Ascending aorta (tissue), 2 donors: ENCODE results near the gene SHISA7. TPM values are rescaled to one million over a fixed set of nuclear protein-coding genes. Genes with fewer than 3 reads are reported as not detected.

Experiments used
- DNase-seq, 2 donors: peaks; one replicate each; pipeline ENCODE4 v3.0.0-alpha.2; 2019; ENCODE audit warnings: low spot score in 2 of 2
- H3K27ac ChIP-seq, 2 donors: fragments of 200-600 bp; sonication (generic); one replicate each; pipeline ENCODE4 v1.5.1; 2016 to 2017; ENCODE audit warnings: mild to moderate bottlenecking in 1 of 2
- H3K27me3 ChIP-seq: fragments of 200-600 bp; sonication (generic); one replicate; pipeline ENCODE4 v1.5.1; 2017
- H3K36me3 ChIP-seq, 2 donors: fragments of 200-600 bp; sonication (generic); one replicate each; pipeline ENCODE4 v1.5.1; 2016
- H3K4me1 ChIP-seq, 2 donors: fragments of 200-600 bp; sonication (generic); one replicate each; pipeline ENCODE4 v1.5.1; 2016 to 2017; ENCODE audit warnings: mild to moderate bottlenecking in 1 of 2
- H3K4me3 ChIP-seq, 2 donors: fragments of 200-600 bp; sonication (generic); one replicate each; pipeline ENCODE4 v1.5.1; 2016 to 2017; ENCODE audit warnings: mild to moderate bottlenecking in 1 of 2
- H3K9me3 ChIP-seq, 2 donors: fragments of 200-600 bp; sonication (generic); one replicate each; pipeline ENCODE4 v1.5.1; 2016
- intact Hi-C: fragments of 100-400 bp; cut with DNase I; formaldehyde crosslinking; loops from one replicate; pipeline ENCODE4 v1.15.1; 2023
- total RNA-seq: library from RNA; depleted of rRNA; stranded (reverse); fragments of >200 nt; gene quantifications from one replicate; pipeline ENCODE4 v1.1.0, GENCODE V29; 2016
- TF ChIP-seq, protein P1 (sequence below), 3 experiments: fragments of 200-600 bp in 2 of 3; fragments of 450-650 bp in 1 of 3; sonication (generic) in 2 of 3; IDR thresholded peaks; one replicate each; pipeline ENCODE4 v1.5.1; 2016 to 2019; ENCODE audit warnings: antibody characterized with exemption in 3 of 3, mild to moderate bottlenecking in 1 of 3, moderate library complexity in 1 of 3

SHISA7 gene
- total RNA-seq, 1 donor from 2014 or later = 0.85 TPM

- Histone ChIP-seq H3K36me3 (peaks cover 19 to 42% of the 10 kb centered on the region in 2 donors), H3K27ac (no peak overlapping the region), H3K27me3 (no peaks in the 10 kb centered on the region), H3K4me3 (no peak overlapping the region), H3K9me3 (no peaks in the 10 kb centered on the region), H3K4me1 (no peaks in the 10 kb centered on the region)
- TF ChIP-seq, protein P1, sequence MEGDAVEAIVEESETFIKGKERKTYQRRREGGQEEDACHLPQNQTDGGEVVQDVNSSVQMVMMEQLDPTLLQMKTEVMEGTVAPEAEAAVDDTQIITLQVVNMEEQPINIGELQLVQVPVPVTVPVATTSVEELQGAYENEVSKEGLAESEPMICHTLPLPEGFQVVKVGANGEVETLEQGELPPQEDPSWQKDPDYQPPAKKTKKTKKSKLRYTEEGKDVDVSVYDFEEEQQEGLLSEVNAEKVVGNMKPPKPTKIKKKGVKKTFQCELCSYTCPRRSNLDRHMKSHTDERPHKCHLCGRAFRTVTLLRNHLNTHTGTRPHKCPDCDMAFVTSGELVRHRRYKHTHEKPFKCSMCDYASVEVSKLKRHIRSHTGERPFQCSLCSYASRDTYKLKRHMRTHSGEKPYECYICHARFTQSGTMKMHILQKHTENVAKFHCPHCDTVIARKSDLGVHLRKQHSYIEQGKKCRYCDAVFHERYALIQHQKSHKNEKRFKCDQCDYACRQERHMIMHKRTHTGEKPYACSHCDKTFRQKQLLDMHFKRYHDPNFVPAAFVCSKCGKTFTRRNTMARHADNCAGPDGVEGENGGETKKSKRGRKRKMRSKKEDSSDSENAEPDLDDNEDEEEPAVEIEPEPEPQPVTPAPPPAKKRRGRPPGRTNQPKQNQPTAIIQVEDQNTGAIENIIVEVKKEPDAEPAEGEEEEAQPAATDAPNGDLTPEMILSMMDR (IDR thresholded peaks at IDR 0.05) = no peak
- no peak for DNase-seq
- intact Hi-C loops = loop anchor here (10.0 kb wide), 1 partner anchor 914 kb away; the partner anchor contains the start of gene ZSCAN5A
Measured at GRCh38 chr19:55400281-55401087, 42.6 kb downstream of the SHISA7 start.

- TF ChIP-seq, protein P1 (IDR thresholded peaks at IDR 0.05) = no peak
- Histone ChIP-seq H3K4me3 (no peak overlapping the region), H3K4me1 (no peaks in the 10 kb centered on the region), H3K27ac (no peak overlapping the region), H3K36me3 (peaks cover 16 to 29% of the 10 kb centered on the region in 2 donors), H3K9me3 (no peaks in the 10 kb centered on the region), H3K27me3 (no peaks in the 10 kb centered on the region)
- intact Hi-C loops = no loop called here
- no peak for DNase-seq
Measured at GRCh38 chr19:55398200-55398925, 44.7 kb downstream of the SHISA7 start.

DNA sequence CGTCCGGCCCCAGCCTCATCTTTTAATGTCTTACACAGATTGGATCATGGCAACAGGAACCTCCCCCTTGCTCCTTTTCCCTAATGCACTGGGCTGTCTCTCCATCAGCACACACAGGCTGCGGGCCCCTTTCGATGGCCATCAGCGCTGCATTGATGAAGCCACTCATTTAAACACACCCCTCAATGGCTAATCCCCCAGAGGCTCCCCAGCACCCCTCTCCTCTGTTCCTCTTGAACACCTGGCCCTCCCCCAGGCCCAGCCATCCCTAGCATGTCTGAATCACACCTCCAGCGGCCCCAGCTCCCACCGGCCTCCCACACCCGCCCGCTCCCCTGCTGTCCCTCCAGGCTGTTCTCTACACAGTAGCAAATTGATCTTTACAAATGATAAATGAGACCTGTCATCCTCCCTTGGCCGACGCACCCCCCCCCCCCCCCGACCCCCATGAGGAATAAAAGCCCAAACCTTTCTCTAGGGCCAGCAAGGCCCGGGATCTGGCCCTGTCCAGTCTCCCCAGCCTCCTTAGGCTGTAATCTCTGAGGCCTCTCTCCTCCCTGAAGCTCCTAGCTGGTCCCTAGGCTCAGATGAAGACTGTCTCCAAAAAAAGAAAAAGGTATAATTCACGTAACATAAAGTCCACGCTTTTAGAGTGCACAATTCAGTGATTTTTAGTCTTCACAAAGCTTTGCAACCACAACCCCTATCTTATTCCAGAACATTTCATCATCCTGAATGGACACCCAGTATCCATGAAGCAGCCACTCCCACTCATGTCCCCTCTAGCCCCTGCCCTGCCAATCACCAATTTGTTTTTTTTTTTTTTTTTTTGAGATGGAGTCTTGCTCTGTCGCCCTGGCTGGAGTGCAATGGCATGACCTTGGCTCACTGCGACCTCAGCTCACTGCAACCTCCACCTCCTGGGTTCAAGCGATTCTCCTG, 50.0 kb downstream of the SHISA7 start:
- Histone ChIP-seq H3K27me3 (no peaks in the 10 kb centered on the region), H3K27ac (no peak overlapping the region), H3K4me3 (no peak overlapping the region), H3K4me1 (peaks cover 2 to 9% of the 10 kb centered on the region in 2 donors), H3K9me3 (no peaks in the 10 kb centered on the region), H3K36me3 (peaks cover 21 to 35% of the 10 kb centered on the region in 2 donors)
- no peak for DNase-seq
- TF ChIP-seq, protein P1 (IDR thresholded peaks at IDR 0.05) = no peak
- intact Hi-C loops = no loop called here

DNA sequence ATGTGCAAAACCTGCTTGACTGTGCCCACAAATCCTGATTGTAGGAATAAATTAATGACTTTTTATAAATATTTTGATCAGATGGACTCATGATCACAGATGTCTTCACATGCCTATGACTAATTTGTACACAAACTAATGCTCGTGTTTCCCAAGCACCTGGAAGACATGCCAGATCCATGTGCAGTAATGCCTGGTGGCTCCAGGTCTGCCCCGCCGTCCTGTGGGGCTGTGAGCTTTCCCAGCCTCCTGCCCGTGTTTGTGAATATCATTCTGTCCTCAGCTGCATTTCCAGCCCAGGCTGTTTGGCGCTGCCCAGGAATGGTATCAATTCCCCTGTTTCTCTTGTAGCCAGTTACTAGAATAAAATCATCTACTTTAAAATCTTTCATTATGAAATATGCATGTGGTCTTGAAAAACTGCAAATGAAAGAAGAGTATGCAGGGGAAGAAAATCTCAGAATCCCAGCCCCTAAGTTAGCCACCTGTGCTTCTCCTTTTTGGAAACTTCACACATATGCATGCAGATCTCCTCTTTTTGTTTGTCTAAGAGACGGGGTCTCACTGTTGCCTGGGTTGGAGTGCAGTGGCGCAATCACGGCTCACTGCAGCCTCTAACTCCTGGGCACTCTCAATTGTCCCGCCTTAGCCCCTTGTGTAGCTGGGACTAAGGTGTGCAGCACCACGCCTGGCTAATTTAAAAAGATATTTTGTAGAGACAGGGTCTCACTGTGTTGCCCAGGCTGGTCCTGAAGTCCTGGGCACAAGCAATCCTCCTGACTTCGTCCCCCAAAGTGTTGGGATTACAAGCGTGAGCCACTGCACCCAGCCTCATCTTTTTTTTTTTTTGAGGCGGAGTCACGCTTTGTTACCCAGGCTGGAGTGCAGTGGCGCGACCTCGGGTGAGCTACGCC, 51.1 kb downstream of the SHISA7 start:
- H3K9me3 ChIP-seq = no peaks in the 10 kb centered on the region
- H3K27me3 ChIP-seq = no peaks in the 10 kb centered on the region
- no peak overlapping the region for H3K27ac ChIP-seq
- TF ChIP-seq, protein P1 (IDR thresholded peaks at IDR 0.05) = no peak
- no peak for DNase-seq
- no peak overlapping the region for H3K4me3 ChIP-seq
- peaks cover 11 to 20% of the 10 kb centered on the region in 2 donors for H3K4me1 ChIP-seq
- H3K36me3 ChIP-seq = peaks cover 32 to 43% of the 10 kb centered on the region in 2 donors
- intact Hi-C loops = no loop called here
